Aorta (tissue), 5 donors: ENCODE data around the gene ANKS1B. TPM values are rescaled to one million over a fixed set of nuclear protein-coding genes. Genes with fewer than 3 reads are reported as not detected.
A peak's percentile ranks its signal among the peaks of the same experiment; 100 is the strongest.

Experiments used
- ATAC-seq: fragments of 200-7000 bp; cut with Tn5 transposase; one replicate; pipeline ENCODE4 v1.9.1; 2022; ENCODE audit warnings: moderate library complexity; ENCODE audit not compliant: low FRiP score
- DNase-seq, 2 donors: peaks; one replicate each; pipeline ENCODE4 v3.0.0-alpha.2; 2020
- H3K27ac ChIP-seq, 2 donors: one replicate each; pipeline ENCODE4 v1.5.1; 2013; ENCODE audit warnings: low read length in 2 of 2, mild to moderate bottlenecking in 2 of 2, moderate library complexity in 2 of 2, control low read depth in 1 of 2, inconsistent platforms in 1 of 2, low read depth in 1 of 2
- H3K27me3 ChIP-seq, 2 donors: one replicate each; pipeline ENCODE4 v1.6.1; 2013; ENCODE audit warnings: control low read depth in 1 of 2, low read length in 1 of 2, mild to moderate bottlenecking in 1 of 2, moderate library complexity in 1 of 2; ENCODE audit not compliant: insufficient read depth in 2 of 2, control insufficient read depth in 1 of 2
- H3K36me3 ChIP-seq, 2 donors: one replicate each; pipeline ENCODE4 v1.6.1; 2013; ENCODE audit warnings: control low read depth in 1 of 2, low read length in 1 of 2, mild to moderate bottlenecking in 1 of 2; ENCODE audit not compliant: insufficient read depth in 2 of 2, control insufficient read depth in 1 of 2
- H3K4me1 ChIP-seq, 2 donors: one replicate each; pipeline ENCODE4 v1.6.1; 2013; ENCODE audit warnings: low read length in 2 of 2, control low read depth in 1 of 2, mild to moderate bottlenecking in 1 of 2, moderate library complexity in 1 of 2; ENCODE audit not compliant: insufficient read depth in 2 of 2, control insufficient read depth in 1 of 2
- H3K4me3 ChIP-seq, 2 donors: one replicate each; pipeline ENCODE4 v1.5.1; 2013; ENCODE audit warnings: low read length in 2 of 2, control low read depth in 1 of 2, mild to moderate bottlenecking in 1 of 2
- H3K9me3 ChIP-seq: one replicate; pipeline ENCODE4 v1.6.1; 2013; ENCODE audit warnings: mild to moderate bottlenecking, low read length; ENCODE audit not compliant: control insufficient read depth
- WGBS, 2 donors: extraction: QIAGEN DNeasy Blood & Tissue Kit; methylation state at CpG; one replicate each; pipeline ENCODE4 v1.1.7; 2013; 5-methylcytosine and 5-hydroxymethylcytosine counted together
- intact Hi-C, 2 donors: fragments of 100-400 bp; cut with DNase I; formaldehyde crosslinking; loops; one replicate each; pipeline versions ENCODE4 v1.14.2 to v1.15.0; 2022
- polyA plus RNA-seq, 2 donors: library from polyadenylated mRNA; stranded (reverse); fragments of 200-250 nt; gene quantifications; one replicate each; pipeline ENCODE4 v1.2.3, GENCODE V29; 2013
- total RNA-seq, 2 donors: library from RNA; stranded (reverse); fragmentation: NEBNext Ultra II Directional; extraction: Animal tissue kit (Norgen Biotek cat#: 25700); gene quantifications; one replicate each; pipeline ENCODE4 v1.2.1, GENCODE V29; 2021
- donor health status: healthy with polysubstance abuse.
- donor health status: Bipolar disorder and iron deficiency.
- donor health status: DM: no; HTN: no; CAD: no.
- donor health status: DM: no; HTN: no; CAD: no.
- donor health status: DM: yes; HTN: yes; CAD: no.

ANKS1B gene
- total and polyA plus RNA-seq, 4 donors = 3.0 to 37.0 (median 17.8) TPM

DNA sequence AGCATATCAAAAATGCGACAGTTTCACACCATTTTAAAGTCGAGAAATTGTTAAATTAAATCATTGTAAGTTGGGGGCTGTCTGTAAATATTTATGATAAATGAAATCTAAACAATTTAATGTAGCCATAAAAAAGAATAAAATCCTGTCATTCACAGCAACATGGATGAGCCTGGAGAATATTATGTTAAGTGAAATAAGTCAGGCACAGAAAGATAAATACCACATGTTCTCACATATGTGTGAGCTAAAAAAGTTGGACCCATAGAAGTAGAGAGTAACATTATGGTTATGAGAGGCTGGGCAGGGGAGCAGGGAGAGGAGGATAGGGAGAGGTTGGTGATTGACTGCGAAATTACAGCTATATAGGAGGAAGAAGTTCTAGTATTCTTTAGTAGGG lies 201.3 kb downstream of the ANKS1B start:
- Histone ChIP-seq H3K4me3 (no peak overlapping the region), H3K36me3 (no peaks in the 10 kb centered on the region), H3K27me3 (no peaks in the 10 kb centered on the region), H3K4me1 (no peaks in the 10 kb centered on the region), H3K27ac (no peak overlapping the region), H3K9me3 (no peaks in the 10 kb centered on the region)
- ATAC-seq (no peak), DNase-seq (no peak)
- intact Hi-C loops = no loop called here
- 91 to 92% methylated on average over 3 of the region's 3 CpGs for WGBS, 2 donors

DNA sequence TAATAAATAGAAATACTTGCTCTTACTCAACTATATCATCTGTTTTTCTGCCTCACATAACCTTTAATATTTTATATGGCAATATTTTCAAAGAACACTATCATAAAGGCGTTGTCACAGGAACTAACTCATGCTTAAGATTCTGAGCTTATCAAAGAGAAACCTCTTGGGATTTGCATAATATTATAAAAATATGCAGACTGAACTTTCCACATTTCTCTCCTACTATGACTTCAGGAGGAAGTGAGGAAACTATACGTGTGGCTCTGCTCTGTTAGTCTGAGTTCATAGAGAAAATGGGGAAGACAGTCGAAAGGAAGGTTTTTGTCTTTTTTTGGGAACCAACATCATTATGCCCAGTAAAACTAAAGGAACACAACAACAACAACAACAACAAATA lies 212.5 kb downstream of the ANKS1B start:
- no peak for ATAC-seq
- WGBS, 2 donors = 25 to 26% methylated on average over 3 of the region's 3 CpGs
- intact Hi-C loops = loop anchor here in 1 of 2 donors (10.0 kb wide), 1 partner anchor 517 kb away; no protein-coding TSS in a partner anchor
- DNase-seq = no peak
- Histone ChIP-seq H3K4me1 (no peaks in the 10 kb centered on the region), H3K27me3 (no peaks in the 10 kb centered on the region), H3K36me3 (no peaks in the 10 kb centered on the region), H3K4me3 (no peak overlapping the region), H3K27ac (peak overlapping the region in 1 of 2 donors; percentile 67), H3K9me3 (no peaks in the 10 kb centered on the region)

DNA sequence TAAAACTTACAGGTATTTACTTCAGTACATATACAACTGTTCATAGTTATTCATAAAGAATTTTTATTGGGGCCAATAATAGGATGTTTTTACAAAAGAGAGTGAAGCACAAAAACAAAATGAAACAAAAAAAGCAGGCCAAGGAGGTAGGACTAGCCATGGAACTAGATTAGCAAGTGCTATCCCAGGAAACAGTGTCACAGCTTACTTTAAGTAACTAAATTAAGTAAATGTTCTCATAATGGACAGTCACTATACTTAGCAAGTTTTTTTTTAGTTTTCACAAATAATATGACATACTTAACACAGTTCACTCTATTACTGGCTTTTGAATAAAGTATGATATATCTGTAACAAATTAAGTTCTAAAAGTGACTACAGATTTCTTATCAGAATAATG lies 213.1 kb downstream of the ANKS1B start:
- Histone ChIP-seq H3K4me1 (no peaks in the 10 kb centered on the region), H3K27ac (no peak overlapping the region), H3K9me3 (no peaks in the 10 kb centered on the region), H3K4me3 (no peak overlapping the region), H3K27me3 (no peaks in the 10 kb centered on the region), H3K36me3 (no peaks in the 10 kb centered on the region)
- ATAC-seq = no peak
- no peak for DNase-seq
- intact Hi-C loops = loop anchor here in 1 of 2 donors (10.0 kb wide), 1 partner anchor 517 kb away; no protein-coding TSS in a partner anchor

DNA sequence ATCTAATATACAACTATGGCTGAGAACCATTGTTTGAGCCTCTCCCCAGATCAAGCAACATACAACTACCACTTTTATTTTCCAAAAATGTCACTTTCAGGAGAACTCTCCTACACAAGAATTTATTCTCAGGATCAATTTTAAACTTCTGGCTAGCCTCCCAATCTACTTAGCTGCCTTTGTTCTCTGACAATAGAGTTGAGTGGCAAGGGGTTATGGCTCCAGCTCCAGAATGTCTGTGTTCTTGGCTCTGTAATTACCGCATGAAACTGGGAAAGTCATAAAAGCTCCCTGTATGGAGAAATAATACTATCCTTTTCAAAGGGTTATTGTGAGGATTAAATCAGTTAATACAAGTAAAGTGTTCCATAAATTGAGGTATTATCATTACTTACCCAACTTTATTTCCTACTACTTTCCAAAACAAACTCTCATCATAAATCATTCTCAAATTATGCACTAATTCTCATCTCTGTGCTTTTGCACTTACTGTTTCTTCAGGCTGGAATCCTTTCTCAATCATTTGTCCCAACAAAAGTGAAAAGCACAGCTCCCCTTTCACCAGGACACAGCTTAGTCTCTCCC lies 215.2 kb downstream of the ANKS1B start:
- H3K4me1 ChIP-seq = no peaks in the 10 kb centered on the region
- intact Hi-C loops = loop anchor here (2.0 to 10.0 kb wide), 6 partner anchors 315 to 727 kb away; no protein-coding TSS in a partner anchor
- H3K36me3 ChIP-seq = no peaks in the 10 kb centered on the region
- H3K27me3 ChIP-seq = no peaks in the 10 kb centered on the region
- no peaks in the 10 kb centered on the region for H3K9me3 ChIP-seq
- no peak for ATAC-seq
- 75 to 84% methylated on average over 1 of the region's 1 CpG for WGBS, 2 donors
- no peak overlapping the region for H3K4me3 ChIP-seq
- no peak for DNase-seq
- H3K27ac ChIP-seq = no peak overlapping the region

DNA sequence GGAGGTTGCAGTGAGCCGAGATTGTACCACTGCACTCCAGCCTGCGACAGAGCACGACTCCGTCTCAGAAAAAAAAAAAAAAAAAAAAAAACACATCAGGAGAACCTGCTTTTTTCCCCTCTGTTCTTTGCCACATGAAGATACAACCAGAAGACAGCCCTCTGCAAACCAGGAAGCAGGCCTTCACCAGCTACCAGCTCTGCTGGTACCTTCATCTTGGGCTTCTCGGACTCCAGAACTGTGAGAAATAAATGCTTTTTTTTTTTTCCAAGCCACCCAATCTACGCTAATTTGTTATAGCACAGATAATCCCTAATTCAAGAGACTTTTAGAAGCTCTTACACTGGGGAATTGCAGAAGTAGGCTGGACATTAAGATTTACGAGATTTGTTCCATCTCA lies 216.0 kb downstream of the ANKS1B start:
- DNase-seq = no peak
- intact Hi-C loops = loop anchor here (2.0 to 10.0 kb wide), 6 partner anchors 314 to 726 kb away; no protein-coding TSS in a partner anchor
- Histone ChIP-seq H3K27ac (no peak overlapping the region), H3K36me3 (no peaks in the 10 kb centered on the region), H3K4me1 (no peaks in the 10 kb centered on the region), H3K9me3 (no peaks in the 10 kb centered on the region), H3K27me3 (no peaks in the 10 kb centered on the region), H3K4me3 (no peak overlapping the region)
- WGBS, 2 donors = 87 to 90% methylated on average over 7 of the region's 7 CpGs
- ATAC-seq = no peak

DNA sequence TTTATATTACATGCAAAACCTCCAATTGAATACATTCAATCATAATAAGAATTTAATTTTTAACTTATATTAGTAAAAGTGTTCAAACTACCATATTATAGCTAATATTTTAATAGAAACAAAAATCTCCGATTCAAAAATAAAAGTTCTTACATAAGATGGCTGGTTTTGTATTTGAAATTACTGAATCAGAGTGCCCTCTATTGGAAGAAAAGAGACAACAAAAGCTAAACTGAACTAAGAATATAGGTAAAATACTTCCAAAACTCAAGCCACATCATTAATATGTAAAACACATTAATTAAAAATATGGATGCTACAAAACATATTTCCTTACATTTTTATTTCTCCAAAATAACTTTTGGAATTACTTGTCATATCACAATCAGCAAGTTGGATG lies 216.9 kb downstream of the ANKS1B start:
- Histone ChIP-seq H3K4me1 (no peaks in the 10 kb centered on the region), H3K9me3 (no peaks in the 10 kb centered on the region), H3K27ac (no peak overlapping the region), H3K36me3 (no peaks in the 10 kb centered on the region), H3K4me3 (no peak overlapping the region), H3K27me3 (no peaks in the 10 kb centered on the region)
- ATAC-seq (no peak), DNase-seq (no peak)
- intact Hi-C loops = loop anchor here (2.0 to 10.0 kb wide), 6 partner anchors 313 to 726 kb away; no protein-coding TSS in a partner anchor
- 0 to 2% methylated on average over 1 of the region's 1 CpG for WGBS, 2 donors

DNA sequence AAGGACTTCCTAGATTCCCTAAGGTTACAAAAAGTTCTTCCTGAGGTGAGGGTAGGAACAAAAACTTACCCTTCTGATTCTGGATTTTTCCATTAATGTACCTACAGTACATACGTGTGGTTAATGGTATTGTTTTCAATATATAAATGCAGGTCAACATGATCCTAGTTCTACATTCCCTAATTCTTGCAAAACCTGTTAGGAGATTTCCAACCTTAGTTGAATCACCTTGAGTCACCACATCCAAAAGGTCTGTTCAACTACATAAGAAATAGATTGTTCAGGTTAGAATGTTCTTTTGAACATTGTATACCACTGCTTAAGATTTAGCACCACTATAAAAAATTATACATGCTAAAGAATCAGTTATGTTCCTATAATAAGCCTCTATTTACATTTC lies 218.3 kb downstream of the ANKS1B start:
- intact Hi-C loops = loop anchor here (5.0 to 10.0 kb wide), 5 partner anchors 312 to 724 kb away; no protein-coding TSS in a partner anchor

DNA sequence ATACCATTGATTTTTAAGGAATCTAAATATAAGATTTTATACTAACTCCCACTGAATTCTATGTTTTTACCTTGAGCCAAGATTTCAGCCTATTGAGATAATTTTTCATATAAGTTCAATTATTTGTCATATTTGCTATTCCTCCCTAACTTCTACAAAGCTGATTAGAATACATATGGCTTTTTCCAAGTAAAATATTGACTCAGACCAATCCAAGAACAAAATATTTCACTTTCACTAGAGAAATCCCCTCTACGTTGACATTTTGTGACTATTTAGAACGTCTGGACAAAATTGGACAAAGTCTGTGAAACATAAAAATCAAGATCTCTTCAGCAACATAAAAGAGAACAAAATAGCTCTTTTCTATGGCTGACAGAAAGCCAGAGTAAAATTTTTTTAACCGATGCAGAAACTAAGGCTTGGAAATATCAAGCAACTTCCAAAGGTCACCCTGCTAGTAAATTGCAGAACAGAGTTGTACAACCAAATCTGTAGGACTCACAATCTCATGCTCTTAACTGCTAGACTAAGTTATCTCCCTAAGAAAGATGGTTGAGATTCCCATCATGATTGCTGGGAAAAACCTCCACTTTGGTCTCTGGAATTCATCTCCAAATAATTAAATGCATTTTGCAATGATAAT lies 219.1 kb downstream of the ANKS1B start:
- Histone ChIP-seq H3K27ac (no peak overlapping the region), H3K27me3 (no peaks in the 10 kb centered on the region), H3K36me3 (no peaks in the 10 kb centered on the region), H3K4me1 (no peaks in the 10 kb centered on the region), H3K9me3 (no peaks in the 10 kb centered on the region), H3K4me3 (no peak overlapping the region)
- 1 to 4% methylated on average over 3 of the region's 3 CpGs for WGBS, 2 donors
- ATAC-seq = no peak
- DNase-seq = no peak
- intact Hi-C loops = loop anchor here (5.0 to 10.0 kb wide), 5 partner anchors 311 to 723 kb away; no protein-coding TSS in a partner anchor

More for the DNA sequence above, 218.3 kb downstream of the ANKS1B start:
- Histone ChIP-seq H3K4me1 (no peaks in the 10 kb centered on the region), H3K27ac (peak overlapping the region in 1 of 2 donors; percentile 3), H3K9me3 (no peaks in the 10 kb centered on the region), H3K36me3 (no peaks in the 10 kb centered on the region), H3K4me3 (no peak overlapping the region), H3K27me3 (no peaks in the 10 kb centered on the region)
- 92 to 97% methylated on average over 1 of the region's 1 CpG for WGBS, 2 donors
- DNase-seq (no peak), ATAC-seq (no peak)

DNA sequence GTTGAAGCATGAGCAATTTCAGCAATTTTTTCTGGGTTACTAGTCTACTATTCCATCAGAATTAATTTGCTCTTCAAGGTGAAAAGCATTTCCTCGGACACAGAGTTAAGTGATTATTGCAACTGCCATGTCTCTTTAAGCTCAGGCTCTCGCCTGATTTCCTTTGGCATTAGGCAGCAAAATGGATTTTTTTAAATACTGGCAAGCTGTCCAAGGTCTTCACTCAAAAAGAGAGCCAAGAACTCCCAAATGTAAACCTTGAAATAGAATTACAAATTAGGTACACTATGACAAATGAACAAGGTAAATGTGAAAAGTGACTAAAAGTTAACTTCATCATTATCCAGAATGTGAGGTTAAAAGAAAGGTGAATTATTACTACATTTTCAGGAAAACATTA lies 225.3 kb downstream of the ANKS1B start:
- Histone ChIP-seq H3K27me3 (no peaks in the 10 kb centered on the region), H3K27ac (no peak overlapping the region), H3K4me3 (no peak overlapping the region), H3K36me3 (no peaks in the 10 kb centered on the region), H3K9me3 (no peaks in the 10 kb centered on the region), H3K4me1 (peaks cover 0 to 4% of the 10 kb centered on the region in 2 donors)
- DNase-seq = no peak
- 35 to 45% methylated on average over 2 of the region's 2 CpGs for WGBS, 2 donors
- no peak for ATAC-seq
- intact Hi-C loops = no loop called here
